AG10803 (cell line): ENCODE results near the gene FAM107B.

Source experiments
- DNase-seq: peaks from one replicate; pipeline ENCODE4 v3.0.0; 2010; ENCODE audit warnings: low read depth
- H3K4me3 ChIP-seq: 2 replicates; pipeline ENCODE4 v1.5.1; 2011; ENCODE audit warnings: mild to moderate bottlenecking, low read length, control low read depth
- CTCF ChIP-seq: conservative IDR thresholded peaks from 2 replicates; pipeline ENCODE4 v1.5.1; 2011; ENCODE audit warnings: mild to moderate bottlenecking, low read length, control low read depth, inconsistent platforms

The FAM107B gene

GRCh38 chr10:14775656-14776055 is 959 bp upstream of the FAM107B start:
- no peak overlapping the region for H3K4me3 ChIP-seq
- no peak for TF ChIP-seq CTCF
- no peak for DNase-seq

DNA sequence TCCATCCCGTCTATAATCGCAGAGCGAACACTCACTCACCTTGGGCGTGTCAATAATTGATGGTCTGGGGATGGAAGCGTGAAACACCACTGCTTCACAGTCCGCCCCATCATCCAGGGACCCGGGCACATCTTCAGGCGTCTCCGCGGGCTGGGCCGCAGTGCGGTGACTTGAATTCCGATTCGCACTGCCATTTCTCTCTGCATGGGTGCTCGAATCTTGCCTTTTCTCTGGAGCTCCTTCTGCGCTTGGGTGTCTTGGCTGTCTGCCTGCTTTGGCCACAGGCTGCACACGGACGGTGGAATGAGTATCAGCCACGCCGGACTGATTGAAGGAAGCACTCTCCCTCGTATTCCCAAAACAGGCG is 500 bp downstream of the FAM107B start:
- no peak for TF ChIP-seq CTCF
- DNase-seq = no peak
- H3K4me3 ChIP-seq = no peak overlapping the region

- TF ChIP-seq CTCF = no peak; the same call in 1 of the 2 replicates
- DNase-seq = no peak
- no peak overlapping the region for H3K4me3 ChIP-seq
These were observed 1.0 kb downstream of the FAM107B start for GRCh38 chr10:14773551-14774213.

DNA sequence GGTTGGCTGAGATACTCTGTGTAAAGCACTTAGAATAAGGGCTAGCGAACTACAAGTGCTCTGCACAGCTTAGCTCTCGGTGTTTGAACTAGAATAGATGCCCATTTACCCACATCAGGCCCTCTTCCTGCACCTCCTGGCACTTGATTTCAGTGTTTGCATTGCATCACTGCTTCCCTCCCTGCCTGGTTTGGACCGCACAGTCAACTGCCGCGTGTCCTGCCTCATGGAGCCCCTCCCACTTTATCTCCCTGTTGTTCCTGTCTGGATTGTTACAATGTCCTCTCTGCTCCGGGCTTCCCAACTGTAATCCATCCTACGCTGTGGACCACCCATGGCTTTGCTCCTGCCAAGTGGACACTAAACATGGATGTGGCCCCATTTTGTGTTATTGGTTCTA is 2.3 kb downstream of the FAM107B start:
- TF ChIP-seq CTCF = no peak
- DNase-seq = no peak
- H3K4me3 ChIP-seq = no peak overlapping the region

DNA sequence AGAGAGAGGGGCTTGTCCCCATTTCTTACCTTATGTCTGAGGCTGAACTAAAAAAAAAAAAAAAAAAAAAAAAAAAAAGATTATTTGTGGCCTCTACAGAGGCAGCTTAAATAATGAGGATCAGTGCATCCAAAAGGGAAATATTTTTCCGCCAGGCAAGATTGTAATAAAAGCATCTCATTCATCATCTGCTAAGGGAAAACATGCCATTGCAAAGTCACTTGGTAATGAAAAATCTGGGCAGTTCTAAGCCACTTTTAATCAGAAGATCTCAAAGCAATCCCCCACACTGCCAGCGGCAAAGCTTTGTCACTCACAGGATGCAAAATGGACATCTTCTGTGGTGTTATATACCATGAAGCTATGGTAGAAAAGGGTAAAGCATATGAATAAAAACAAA is 3.8 kb downstream of the FAM107B start:
- DNase-seq = no peak
- no peak overlapping the region for H3K4me3 ChIP-seq
- TF ChIP-seq CTCF = no peak

DNA sequence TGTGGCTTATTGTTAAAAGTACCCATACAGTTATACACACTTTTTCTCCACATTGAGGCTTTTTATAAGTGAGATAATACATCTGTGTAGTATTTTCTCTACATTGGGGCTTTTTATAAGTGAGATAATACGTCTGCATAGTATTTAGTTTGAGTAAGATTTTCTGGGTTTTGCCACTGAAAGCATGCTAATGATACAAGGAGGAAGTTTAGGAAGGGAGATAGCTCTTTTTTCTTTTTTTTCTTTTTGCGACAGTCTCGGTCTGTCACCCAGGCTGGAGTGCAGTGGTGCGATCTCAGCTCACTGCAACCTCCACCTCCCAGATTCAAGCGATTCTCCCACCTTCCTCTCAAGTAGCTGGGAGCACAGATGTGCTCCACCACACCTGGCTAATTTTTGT is 13.3 kb downstream of the FAM107B start:
- DNase-seq = no peak
- H3K4me3 ChIP-seq = no peak overlapping the region
- TF ChIP-seq CTCF = no peak

DNA sequence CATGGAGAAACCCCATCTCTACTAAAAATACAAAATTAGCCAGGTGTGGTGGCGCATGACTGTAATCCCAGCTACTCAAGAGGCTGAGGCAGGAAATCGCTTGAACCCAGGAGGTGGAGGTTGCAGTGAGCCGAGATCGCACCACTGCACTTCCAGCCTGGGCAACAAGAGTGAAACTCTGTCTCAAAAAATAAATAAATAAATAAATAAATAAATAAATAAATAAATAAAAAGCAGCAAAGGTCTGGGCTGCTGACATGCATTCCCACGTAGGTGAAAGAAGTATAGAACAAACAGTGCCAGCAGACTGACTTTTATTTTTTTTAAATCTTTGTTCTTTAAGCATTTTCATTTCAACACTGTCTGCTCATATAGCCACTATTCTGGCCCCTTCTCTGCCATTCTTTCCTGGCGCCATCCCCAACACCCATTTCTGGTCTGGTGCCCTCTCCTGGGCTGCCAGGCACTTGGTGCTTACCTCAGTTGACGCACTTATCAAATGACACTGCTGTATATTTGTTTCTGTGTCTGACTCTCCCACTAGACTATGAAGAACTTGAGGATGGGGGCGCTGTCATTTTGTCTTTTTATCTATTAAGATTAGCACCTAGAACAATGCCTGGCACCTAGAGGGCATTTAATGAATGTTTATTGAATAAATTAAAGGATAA is 15.6 kb downstream of the FAM107B start:
- no peak for DNase-seq
- no peak overlapping the region for H3K4me3 ChIP-seq
- TF ChIP-seq CTCF = no peak
